Liver (tissue), 9 donors: ENCODE measurements around the gene SH3BGRL3. TPM values are rescaled to one million over a fixed set of nuclear protein-coding genes. Genes with fewer than 3 reads are reported as not detected.

Source experiments
- DNase-seq: peaks from one replicate; pipeline ENCODE4 v3.0.0-alpha.2; 2017; ENCODE audit warnings: low spot score
- H3K27ac ChIP-seq, 2 donors: one replicate each; pipeline ENCODE4 v1.7.0; 2013; ENCODE audit warnings: inconsistent platforms in 2 of 2, low read length in 2 of 2, control low read depth in 1 of 2, low read depth in 1 of 2, mild to moderate bottlenecking in 1 of 2
- H3K27me3 ChIP-seq, 4 donors: one replicate each; pipeline versions ENCODE4 v1.6.1 to v1.7.0; 2013; ENCODE audit warnings: low read length in 3 of 4, inconsistent platforms in 1 of 4, mild to moderate bottlenecking in 1 of 4, moderate library complexity in 1 of 4; ENCODE audit not compliant: control insufficient read depth in 4 of 4, insufficient read depth in 4 of 4
- H3K36me3 ChIP-seq, 4 donors: one replicate each; pipeline versions ENCODE4 v1.6.1 to v1.7.0; 2013; ENCODE audit warnings: low read length in 3 of 4, mild to moderate bottlenecking in 3 of 4, low read depth in 1 of 4, moderate library complexity in 1 of 4; ENCODE audit not compliant: control insufficient read depth in 4 of 4, insufficient read depth in 3 of 4
- H3K4me1 ChIP-seq, 4 donors: one replicate each; pipeline versions ENCODE4 v1.6.1 to v1.7.0; 2013; ENCODE audit warnings: low read length in 3 of 4, mild to moderate bottlenecking in 3 of 4, moderate library complexity in 1 of 4; ENCODE audit not compliant: control insufficient read depth in 4 of 4, insufficient read depth in 4 of 4
- H3K4me3 ChIP-seq, 3 donors: one replicate each; pipeline versions ENCODE4 v1.6.1 to v1.7.0; 2013; ENCODE audit warnings: low read length in 3 of 3, control low read depth in 1 of 3, low read depth in 1 of 3, mild to moderate bottlenecking in 1 of 3
- H3K9ac ChIP-seq, 2 donors: one replicate each; pipeline ENCODE4 v1.7.0; 2013; ENCODE audit warnings: low read length in 2 of 2, mild to moderate bottlenecking in 2 of 2, moderate library complexity in 2 of 2, control low read depth in 1 of 2, low read depth in 1 of 2
- H3K9me3 ChIP-seq, 4 donors: one replicate each; pipeline versions ENCODE4 v1.6.1 to v1.7.0; 2013; ENCODE audit warnings: low read length in 3 of 4; ENCODE audit not compliant: control insufficient read depth in 4 of 4
- FOXA1 ChIP-seq: IDR thresholded peaks from 2 replicates; pipeline ENCODE4 v1.6.1; 2016; ENCODE audit warnings: antibody characterized with exemption
- FOXA2 ChIP-seq: IDR thresholded peaks from 2 replicates; pipeline ENCODE4 v1.6.1; 2016; ENCODE audit warnings: antibody characterized with exemption
- GABPA ChIP-seq, 2 donors: IDR thresholded peaks in 1 of 2; conservative IDR thresholded peaks in 1 of 2; 2 replicates each; pipeline ENCODE4 v1.6.1; 2016; ENCODE audit warnings: antibody characterized with exemption in 2 of 2, mild to moderate bottlenecking in 1 of 2, moderate library complexity in 1 of 2
- HNF4A ChIP-seq, 2 donors: conservative IDR thresholded peaks; 2 replicates each; pipeline ENCODE4 v1.6.1; 2016; ENCODE audit warnings: antibody characterized with exemption in 2 of 2, mild to moderate bottlenecking in 2 of 2
- HNF4G ChIP-seq: IDR thresholded peaks from 2 replicates; pipeline ENCODE4 v1.6.1; 2016; ENCODE audit warnings: antibody characterized with exemption
- JUND ChIP-seq, 2 donors: IDR thresholded peaks; 2 replicates each; pipeline ENCODE4 v1.6.1; 2016; ENCODE audit warnings: antibody characterized with exemption in 2 of 2
- RAD21 ChIP-seq, 2 donors: IDR thresholded peaks; 2 replicates each; pipeline ENCODE4 v1.6.1; 2016; ENCODE audit warnings: antibody characterized with exemption in 2 of 2, mild to moderate bottlenecking in 2 of 2
- RXRA ChIP-seq, 2 donors: IDR thresholded peaks; 2 replicates each; pipeline ENCODE4 v1.6.1; 2017 to 2018; ENCODE audit warnings: antibody characterized with exemption in 2 of 2, mild to moderate bottlenecking in 1 of 2
- SP1 ChIP-seq: IDR thresholded peaks from 2 replicates; pipeline ENCODE4 v1.6.1; 2018; ENCODE audit warnings: antibody characterized with exemption, mild to moderate bottlenecking
- TAF1 ChIP-seq: conservative IDR thresholded peaks from 2 replicates; pipeline ENCODE4 v1.6.1; 2016; ENCODE audit warnings: antibody characterized with exemption, mild to moderate bottlenecking
- YY1 ChIP-seq: IDR thresholded peaks from 2 replicates; pipeline ENCODE4 v1.6.1; 2016; ENCODE audit warnings: antibody characterized with exemption, mild to moderate bottlenecking
- WGBS: extraction: QIAGEN DNeasy Blood & Tissue Kit; methylation state at CpG from one replicate; pipeline ENCODE4 v1.1.7; 2013; 5-methylcytosine and 5-hydroxymethylcytosine counted together
- polyA plus RNA-seq, 2 donors: library from polyadenylated mRNA; stranded (reverse) in 1 of 2; unstranded in 1 of 2; fragments of 200-250 nt in 1 of 2; fragments of >200 nt in 1 of 2; fragmentation: Nextera tagmentation in 1 of 2; extraction: Ambion mirVana in 1 of 2; gene quantifications; one replicate each; pipeline versions ENCODE4 v1.2.1 to v1.2.3, GENCODE V29; 2013 to 2015
- total RNA-seq, 2 donors: library from RNA; depleted of rRNA; stranded (reverse); fragments of >200 nt; gene quantifications; one replicate each; pipeline ENCODE4 v1.2.3, GENCODE V29; 2014
- TF ChIP-seq, protein P1 (sequence below): IDR thresholded peaks from 2 replicates; pipeline ENCODE4 v1.6.1; 2016; ENCODE audit warnings: antibody characterized with exemption
- TF ChIP-seq, protein P2 (sequence below): IDR thresholded peaks from 2 replicates; pipeline ENCODE4 v1.6.1; 2016; ENCODE audit warnings: antibody characterized with exemption
- TF ChIP-seq, protein P3 (sequence below): IDR thresholded peaks from 2 replicates; pipeline ENCODE4 v1.6.1; 2016; ENCODE audit warnings: antibody characterized with exemption
- TF ChIP-seq, protein P4 (sequence below): IDR thresholded peaks from 2 replicates; pipeline ENCODE4 v1.6.1; 2016; ENCODE audit warnings: antibody characterized with exemption, mild to moderate bottlenecking
- TF ChIP-seq, protein P5 (sequence below): fragments of 150-350 bp; IDR thresholded peaks from 2 replicates; pipeline ENCODE4 v1.5.1; 2017; ENCODE audit warnings: improper control_type of control experiment, low read depth, low read length; ENCODE audit not compliant: missing input control
- donor health status: healthy.
- donor health status: healthy.
- donor health status: healthy.
- donor health status: healthy.
- donor health status: healthy.

SH3BGRL3 gene
- total and polyA plus RNA-seq, 4 donors: 4.5 to 93.2 (median 23.0) TPM

DNA sequence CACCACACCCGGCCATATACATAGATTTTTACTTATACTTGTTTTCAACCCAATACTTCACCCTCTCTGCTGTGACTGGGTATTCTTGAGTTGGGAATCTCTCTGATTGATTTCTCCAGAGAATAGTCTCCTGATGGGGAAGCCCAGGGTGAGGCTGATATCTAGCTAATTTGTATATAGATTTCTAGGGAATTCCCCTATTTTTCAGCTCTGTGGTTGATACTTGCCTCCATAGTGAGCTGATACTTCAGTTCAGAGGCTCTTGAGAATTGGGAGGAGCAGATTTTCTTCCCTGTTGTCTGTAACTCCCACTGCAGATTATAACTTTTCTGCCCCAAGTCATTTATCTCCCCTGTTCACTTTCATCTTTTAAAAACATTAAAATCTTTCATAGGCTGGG lies 14.5 kb upstream of the SH3BGRL3 start (continued):
- TF ChIP-seq, protein P1, sequence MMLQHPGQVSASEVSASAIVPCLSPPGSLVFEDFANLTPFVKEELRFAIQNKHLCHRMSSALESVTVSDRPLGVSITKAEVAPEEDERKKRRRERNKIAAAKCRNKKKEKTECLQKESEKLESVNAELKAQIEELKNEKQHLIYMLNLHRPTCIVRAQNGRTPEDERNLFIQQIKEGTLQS: no peak
- no peak for TF ChIP-seq HNF4G
- TF ChIP-seq SP1: no peak

DNA sequence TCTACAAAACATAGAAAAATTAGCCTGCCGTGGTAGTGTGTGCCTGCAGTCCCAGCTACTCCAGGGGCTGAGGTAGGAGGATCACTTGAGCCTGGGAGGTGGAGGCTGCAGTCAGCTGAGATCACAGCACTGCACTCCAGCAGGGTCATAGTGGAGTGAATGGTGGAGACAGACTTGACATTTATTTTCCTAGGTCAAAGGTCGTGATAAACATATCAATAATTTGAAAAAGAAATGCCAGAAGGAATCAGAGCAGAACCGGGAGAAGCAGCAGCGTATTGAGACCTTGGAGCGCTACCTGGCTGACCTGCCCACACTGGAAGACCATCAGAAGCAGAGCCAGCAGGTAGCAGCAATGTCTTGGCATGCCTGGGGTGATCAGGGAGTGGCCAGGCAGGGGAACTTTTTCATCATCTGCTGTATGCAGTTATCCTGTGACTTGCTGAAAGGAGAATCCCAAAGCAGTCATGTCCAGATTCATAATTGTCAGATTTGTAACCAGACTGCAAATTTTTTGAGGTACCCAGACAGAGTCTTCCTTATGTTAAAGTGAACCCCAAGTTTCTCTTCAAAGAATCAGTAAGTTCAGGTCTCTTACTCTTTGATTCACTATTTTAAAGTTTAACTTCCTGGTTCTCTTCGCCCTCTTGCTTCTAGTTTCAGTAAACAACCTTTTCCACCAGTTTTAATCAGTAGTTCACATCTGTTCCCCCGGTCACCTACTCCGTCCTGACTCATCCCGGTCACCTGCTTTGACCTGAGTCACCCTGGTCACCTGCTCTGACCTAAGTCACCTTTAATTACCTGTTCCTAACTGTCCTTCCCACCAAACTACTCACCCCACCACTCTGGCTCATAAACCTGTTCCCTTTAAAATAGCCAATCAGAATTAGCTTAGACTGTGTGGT lies 11.3 kb upstream of the SH3BGRL3 start:
- no peak for DNase-seq
- no peak overlapping the region for H3K27ac ChIP-seq
- peaks cover 6 to 24% (median 22%) of the 10 kb centered on the region in 4 donors for H3K36me3 ChIP-seq
- no peak overlapping the region for H3K4me3 ChIP-seq
- no peak overlapping the region for H3K9ac ChIP-seq
- H3K9me3 ChIP-seq: peaks cover 0 to 9% (median 2%) of the 10 kb centered on the region in 4 donors
- H3K27me3 ChIP-seq: no peaks in the 10 kb centered on the region
- 95% methylated on average over 9 of the region's 9 CpGs for WGBS
- no peaks in the 10 kb centered on the region for H3K4me1 ChIP-seq
- TF ChIP-seq, protein P2, sequence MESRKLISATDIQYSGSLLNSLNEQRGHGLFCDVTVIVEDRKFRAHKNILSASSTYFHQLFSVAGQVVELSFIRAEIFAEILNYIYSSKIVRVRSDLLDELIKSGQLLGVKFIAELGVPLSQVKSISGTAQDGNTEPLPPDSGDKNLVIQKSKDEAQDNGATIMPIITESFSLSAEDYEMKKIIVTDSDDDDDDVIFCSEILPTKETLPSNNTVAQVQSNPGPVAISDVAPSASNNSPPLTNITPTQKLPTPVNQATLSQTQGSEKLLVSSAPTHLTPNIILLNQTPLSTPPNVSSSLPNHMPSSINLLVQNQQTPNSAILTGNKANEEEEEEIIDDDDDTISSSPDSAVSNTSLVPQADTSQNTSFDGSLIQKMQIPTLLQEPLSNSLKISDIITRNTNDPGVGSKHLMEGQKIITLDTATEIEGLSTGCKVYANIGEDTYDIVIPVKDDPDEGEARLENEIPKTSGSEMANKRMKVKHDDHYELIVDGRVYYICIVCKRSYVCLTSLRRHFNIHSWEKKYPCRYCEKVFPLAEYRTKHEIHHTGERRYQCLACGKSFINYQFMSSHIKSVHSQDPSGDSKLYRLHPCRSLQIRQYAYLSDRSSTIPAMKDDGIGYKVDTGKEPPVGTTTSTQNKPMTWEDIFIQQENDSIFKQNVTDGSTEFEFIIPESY: no peak
- TF ChIP-seq, protein P3, sequence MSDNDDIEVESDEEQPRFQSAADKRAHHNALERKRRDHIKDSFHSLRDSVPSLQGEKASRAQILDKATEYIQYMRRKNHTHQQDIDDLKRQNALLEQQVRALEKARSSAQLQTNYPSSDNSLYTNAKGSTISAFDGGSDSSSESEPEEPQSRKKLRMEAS: no peak
- TF ChIP-seq, protein P4, sequence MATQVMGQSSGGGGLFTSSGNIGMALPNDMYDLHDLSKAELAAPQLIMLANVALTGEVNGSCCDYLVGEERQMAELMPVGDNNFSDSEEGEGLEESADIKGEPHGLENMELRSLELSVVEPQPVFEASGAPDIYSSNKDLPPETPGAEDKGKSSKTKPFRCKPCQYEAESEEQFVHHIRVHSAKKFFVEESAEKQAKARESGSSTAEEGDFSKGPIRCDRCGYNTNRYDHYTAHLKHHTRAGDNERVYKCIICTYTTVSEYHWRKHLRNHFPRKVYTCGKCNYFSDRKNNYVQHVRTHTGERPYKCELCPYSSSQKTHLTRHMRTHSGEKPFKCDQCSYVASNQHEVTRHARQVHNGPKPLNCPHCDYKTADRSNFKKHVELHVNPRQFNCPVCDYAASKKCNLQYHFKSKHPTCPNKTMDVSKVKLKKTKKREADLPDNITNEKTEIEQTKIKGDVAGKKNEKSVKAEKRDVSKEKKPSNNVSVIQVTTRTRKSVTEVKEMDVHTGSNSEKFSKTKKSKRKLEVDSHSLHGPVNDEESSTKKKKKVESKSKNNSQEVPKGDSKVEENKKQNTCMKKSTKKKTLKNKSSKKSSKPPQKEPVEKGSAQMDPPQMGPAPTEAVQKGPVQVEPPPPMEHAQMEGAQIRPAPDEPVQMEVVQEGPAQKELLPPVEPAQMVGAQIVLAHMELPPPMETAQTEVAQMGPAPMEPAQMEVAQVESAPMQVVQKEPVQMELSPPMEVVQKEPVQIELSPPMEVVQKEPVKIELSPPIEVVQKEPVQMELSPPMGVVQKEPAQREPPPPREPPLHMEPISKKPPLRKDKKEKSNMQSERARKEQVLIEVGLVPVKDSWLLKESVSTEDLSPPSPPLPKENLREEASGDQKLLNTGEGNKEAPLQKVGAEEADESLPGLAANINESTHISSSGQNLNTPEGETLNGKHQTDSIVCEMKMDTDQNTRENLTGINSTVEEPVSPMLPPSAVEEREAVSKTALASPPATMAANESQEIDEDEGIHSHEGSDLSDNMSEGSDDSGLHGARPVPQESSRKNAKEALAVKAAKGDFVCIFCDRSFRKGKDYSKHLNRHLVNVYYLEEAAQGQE: no peak
- TF ChIP-seq, protein P1: no peak
- TF ChIP-seq JUND (IDR thresholded peaks at IDR 0.05): no peak
- TF ChIP-seq YY1: no peak
- TF ChIP-seq HNF4A (conservative IDR thresholded peaks at IDR 0.05): no peak
- no peak for TF ChIP-seq TAF1
- no peak for TF ChIP-seq GABPA (IDR thresholded peaks at IDR 0.05 in 1 of 2, conservative IDR thresholded peaks at IDR 0.05 in 1 of 2)
- no peak for TF ChIP-seq RAD21 (IDR thresholded peaks at IDR 0.05)
- TF ChIP-seq FOXA2: no peak
- no peak for TF ChIP-seq FOXA1
- no peak for TF ChIP-seq HNF4G
- TF ChIP-seq, protein P5, sequence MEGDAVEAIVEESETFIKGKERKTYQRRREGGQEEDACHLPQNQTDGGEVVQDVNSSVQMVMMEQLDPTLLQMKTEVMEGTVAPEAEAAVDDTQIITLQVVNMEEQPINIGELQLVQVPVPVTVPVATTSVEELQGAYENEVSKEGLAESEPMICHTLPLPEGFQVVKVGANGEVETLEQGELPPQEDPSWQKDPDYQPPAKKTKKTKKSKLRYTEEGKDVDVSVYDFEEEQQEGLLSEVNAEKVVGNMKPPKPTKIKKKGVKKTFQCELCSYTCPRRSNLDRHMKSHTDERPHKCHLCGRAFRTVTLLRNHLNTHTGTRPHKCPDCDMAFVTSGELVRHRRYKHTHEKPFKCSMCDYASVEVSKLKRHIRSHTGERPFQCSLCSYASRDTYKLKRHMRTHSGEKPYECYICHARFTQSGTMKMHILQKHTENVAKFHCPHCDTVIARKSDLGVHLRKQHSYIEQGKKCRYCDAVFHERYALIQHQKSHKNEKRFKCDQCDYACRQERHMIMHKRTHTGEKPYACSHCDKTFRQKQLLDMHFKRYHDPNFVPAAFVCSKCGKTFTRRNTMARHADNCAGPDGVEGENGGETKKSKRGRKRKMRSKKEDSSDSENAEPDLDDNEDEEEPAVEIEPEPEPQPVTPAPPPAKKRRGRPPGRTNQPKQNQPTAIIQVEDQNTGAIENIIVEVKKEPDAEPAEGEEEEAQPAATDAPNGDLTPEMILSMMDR: no peak
- TF ChIP-seq RXRA (IDR thresholded peaks at IDR 0.05): no peak
